Stimulated activated naive CD4-positive, alpha-beta T cell (primary cell): ENCODE measurements around the gene SPAAR.
"Not testable (repeated sequence)": the region's sequence is repeated elsewhere in the genome, so short reads cannot be mapped to it uniquely, and the experiment has no call there.

Experiments
- DNase-seq, 6 experiments: peaks; one replicate each; lab custom pipeline; 2025; lab: John Stamatoyannopoulos, UW

The SPAAR gene

DNA sequence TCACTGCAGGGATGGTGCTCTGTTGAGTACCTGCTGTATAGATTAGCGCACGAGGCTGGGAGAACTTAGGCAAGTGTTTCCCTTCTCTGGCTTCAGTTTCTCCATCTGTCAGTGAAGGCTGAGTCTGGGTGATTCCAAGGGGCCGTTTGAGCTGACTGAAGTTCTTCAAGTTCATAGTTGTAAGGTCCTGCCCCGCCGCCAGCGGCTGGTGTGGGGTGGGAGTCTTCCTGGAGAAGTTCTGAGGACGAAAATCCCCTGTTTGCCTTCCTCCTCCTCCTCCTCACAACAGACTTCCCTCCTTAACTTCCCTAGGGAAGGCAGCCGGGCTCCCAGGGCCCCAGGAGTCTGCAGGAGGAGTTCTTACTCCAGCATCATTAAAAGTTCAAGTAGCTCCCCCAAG, 5.0 kb upstream of the SPAAR start:
- no peak for DNase-seq

DNA sequence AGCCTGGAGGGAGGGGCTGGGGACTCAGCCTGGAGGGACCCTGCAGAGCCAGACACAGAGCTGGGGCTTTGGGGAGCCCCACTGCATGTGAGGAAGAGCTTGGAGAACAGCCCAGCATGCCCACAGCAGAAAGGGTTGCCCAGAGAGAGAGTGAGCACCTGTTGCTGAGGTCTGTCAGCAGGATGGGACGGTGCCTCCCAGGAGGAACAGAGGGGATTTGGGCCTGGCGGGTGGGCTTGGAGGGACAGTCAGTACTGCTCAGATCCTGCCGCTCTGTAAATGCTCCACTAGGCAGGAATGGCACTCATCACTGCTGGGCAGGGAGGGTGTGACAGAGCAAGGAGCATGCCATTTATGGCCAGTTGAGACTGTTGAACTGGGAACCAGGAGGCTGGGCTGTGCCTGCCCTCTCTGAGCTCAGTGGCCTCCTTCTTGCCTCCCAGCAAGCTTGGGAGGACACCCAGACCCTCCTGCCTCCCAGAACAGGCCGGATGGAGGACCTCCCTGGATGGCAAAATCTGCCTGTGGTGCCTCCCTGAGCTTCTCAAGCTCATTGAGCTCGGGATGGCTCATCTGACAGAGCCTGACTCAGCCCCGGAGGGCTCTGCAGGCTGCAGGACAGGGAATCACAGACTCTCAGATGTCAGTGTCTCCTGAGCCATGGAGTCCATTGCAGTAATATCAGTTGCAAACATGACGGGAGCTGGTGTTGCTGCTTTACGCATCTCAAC, 4.1 kb upstream of the SPAAR start:
- DNase-seq, result no peak

- DNase-seq, result no peak
Measured at GRCh38 chr9:35905912-35906679, 3.2 kb upstream of the SPAAR start, which contains the start of gene HRCT1. TSS of gene HRCT1 (plus strand) at chr9:35906202. CDS start at chr9:35906288, 86 bp downstream.

- DNase-seq, result peak in 1 of 6 experiments; percentile 2
Measured at GRCh38 chr9:35906923-35907699, 2.2 kb upstream of the SPAAR start.

GRCh38 chr9:35907711-35908503, 1.4 kb upstream of the SPAAR start:
- DNase-seq, result peak in 1 of 6 experiments; percentile 15

DNA sequence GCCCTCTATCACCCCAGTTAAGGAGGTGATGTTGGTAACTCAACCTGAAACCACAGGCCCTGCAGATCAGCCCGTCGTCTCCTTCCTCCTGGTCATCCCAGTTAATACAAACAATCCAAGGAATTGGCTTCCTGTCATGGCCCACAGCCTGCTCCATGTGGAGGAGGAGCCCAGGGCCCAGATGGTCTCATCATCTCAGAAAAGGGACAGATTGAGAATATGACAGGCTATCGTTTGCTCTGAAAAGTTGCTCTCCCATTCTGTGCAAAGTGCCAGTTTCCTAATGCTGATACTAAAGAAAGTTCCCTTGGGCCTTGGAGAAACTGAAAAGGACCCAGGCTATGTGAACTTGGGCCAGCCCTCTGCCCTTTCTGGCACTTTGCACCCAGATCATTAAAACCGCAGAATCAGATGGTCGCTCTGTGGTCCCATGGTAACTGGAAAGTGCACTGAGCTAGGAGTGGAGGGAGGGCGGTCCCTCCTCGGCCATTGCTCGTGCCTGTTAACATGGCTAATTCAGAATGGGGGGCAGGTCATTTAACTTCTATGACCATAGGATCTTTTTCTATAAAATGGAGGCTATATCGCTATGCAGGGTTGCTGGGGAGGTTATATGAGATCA, 675 bp upstream of the SPAAR start:
- peak in 1 of 6 experiments; percentile 31 for DNase-seq

- DNase-seq, result no peak
Measured at GRCh38 chr9:35909687-35910612, 660 bp downstream of the SPAAR start.

- DNase-seq, result peak; percentile 21 to 71 (median 30)
Measured at GRCh38 chr9:35910613-35911359, 1.5 kb downstream of the SPAAR start.

DNA sequence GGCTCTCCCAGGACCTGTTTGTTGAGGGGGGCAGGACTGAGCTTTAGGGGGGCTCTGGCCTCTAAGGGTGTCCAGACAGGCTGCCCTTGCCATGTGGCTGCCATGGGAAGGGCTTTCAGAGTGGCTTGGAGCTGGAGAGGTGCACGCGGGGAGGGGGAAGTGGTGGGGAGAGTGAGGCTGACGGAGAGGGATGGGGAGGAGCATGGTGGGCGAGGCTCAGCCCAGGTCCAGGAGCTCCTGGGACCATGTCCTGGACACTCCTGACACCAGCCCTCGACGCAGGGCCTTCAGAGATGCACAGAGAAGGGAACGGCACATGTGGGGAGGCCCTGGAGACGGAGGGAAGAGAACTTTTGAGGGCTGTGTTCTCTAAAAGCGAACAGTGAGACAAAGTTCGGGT, 2.4 kb downstream of the SPAAR start:
- no peak for DNase-seq

GRCh38 chr9:35912791-35913400, 3.6 kb downstream of the SPAAR start:
- no peak for DNase-seq

GRCh38 chr9:35913429-35913828, 4.1 kb downstream of the SPAAR start:
- DNase-seq, result not testable (repeated sequence)

DNA sequence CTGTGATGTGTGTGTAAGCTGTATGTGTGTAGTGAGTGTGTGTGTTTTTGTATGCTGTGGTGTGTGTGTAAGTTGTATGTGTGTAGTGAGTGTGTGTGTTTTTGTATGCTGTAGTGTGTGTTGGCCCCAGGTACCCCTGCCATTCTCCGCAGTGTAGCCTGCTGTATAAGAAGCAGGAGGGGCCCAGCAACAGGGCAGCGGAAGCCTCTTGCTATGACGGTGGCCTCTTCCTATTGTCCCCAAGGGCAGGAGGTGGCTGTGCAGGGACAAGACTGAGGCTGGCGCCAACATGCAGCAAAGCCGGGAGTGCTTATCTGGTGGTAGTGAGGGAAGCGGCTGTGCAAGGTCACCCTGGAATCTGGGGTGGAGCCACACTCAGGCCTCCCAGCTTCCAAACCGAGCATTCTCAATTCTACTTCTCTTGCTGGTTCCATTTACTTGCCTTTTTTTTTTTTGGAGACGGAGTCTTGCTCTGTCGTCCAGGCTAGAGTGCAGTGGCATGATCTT, 5.1 kb downstream of the SPAAR start:
- DNase-seq, result no peak

- no peak for DNase-seq
Measured at GRCh38 chr9:35915681-35916294, 6.5 kb downstream of the SPAAR start.

DNA sequence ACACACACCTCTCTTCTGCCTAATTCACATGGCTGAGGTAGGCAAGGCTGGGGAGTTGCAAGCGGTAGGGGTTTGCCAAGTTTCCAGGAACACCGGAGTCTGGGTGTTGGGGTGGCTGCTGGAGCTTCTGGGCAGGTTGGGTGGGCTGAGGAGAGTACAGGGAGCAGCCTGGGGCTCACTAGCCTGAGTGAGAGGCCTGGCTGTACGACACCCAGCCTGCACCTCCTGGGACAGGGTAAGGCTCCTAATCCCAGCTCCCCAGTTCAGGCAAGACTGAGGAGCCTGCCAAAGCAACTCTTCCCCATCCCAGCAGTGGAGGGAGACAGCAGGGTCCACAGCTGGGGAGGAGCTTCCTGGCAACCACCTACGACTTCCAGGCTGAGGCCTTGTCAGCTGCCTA, 8.0 kb downstream of the SPAAR start:
- no peak for DNase-seq

DNA sequence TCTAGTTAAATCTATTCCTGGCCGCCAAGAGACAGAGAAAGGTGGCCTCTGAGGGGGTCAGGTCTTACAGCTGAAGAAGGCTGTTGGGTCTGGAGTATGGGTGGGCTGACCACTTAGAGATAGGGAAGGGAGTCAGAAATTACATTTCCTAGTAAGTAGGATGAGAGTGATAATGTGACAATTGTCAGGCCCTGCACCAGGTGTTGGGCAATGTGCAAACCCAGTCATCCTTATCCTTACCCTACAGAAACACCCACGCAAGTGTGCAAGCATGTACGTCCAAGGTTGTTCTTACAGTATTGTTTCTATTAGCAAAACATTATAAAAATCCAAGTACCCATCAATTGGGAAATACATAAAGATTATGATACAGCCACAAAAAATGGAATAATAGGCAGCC, 9.5 kb downstream of the SPAAR start:
- no peak for DNase-seq

- no peak for DNase-seq
Measured at GRCh38 chr9:35919212-35920008, 10.1 kb downstream of the SPAAR start.

DNA sequence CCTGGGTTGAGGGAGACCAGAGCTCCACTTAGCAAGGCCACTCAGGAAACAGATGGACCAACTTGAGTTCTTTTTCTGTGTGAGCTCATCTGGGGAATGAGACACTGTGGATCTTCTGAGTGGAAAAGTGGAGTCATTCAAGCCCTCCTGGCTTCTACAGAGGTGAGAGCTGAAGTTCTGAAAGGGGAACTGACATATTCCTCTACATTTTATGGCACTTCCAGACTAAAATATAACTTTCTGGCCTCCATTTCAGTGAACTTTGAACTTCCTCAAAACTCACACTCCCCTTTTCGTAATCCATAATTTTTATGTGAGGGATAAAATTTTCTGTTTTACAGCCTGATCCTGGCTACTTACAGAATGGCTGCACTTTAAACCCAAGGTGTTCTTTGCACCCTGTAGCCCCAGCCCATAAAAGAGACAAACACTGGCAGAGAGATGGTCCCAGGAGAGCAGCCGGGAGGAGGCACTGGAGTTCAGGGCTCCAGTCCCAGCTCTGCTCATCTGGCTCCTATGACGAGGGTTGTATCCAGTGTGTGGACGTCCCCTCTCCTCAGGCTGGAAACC, 10.8 kb downstream of the SPAAR start:
- no peak for DNase-seq
